ENCODE measurements around the gene CD46.
A peak's percentile ranks its signal among the peaks of the same experiment; 100 is the strongest.
"Not testable (repeated sequence)": the region's sequence is repeated elsewhere in the genome, so short reads cannot be mapped to it uniquely, and the experiment has no call there.

Gene CD46

GRCh38 chr1:207751790-207752455, at the start of gene CD46:
TSS of gene CD46 (plus strand) at chr1:207752054. CDS start at chr1:207752213, 159 bp downstream.
- TF ChIP-seq, protein P1, sequence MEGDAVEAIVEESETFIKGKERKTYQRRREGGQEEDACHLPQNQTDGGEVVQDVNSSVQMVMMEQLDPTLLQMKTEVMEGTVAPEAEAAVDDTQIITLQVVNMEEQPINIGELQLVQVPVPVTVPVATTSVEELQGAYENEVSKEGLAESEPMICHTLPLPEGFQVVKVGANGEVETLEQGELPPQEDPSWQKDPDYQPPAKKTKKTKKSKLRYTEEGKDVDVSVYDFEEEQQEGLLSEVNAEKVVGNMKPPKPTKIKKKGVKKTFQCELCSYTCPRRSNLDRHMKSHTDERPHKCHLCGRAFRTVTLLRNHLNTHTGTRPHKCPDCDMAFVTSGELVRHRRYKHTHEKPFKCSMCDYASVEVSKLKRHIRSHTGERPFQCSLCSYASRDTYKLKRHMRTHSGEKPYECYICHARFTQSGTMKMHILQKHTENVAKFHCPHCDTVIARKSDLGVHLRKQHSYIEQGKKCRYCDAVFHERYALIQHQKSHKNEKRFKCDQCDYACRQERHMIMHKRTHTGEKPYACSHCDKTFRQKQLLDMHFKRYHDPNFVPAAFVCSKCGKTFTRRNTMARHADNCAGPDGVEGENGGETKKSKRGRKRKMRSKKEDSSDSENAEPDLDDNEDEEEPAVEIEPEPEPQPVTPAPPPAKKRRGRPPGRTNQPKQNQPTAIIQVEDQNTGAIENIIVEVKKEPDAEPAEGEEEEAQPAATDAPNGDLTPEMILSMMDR (conservative IDR thresholded peaks at IDR 0.05; ENCODE audit: low read depth, low read length): no peak
- peak within 1 kb of the TSS; percentile 74 for H3K4me3 ChIP-seq (ENCODE audit: low read depth, low read length)

GRCh38 chr1:207702317-207702716, 49.5 kb upstream of the CD46 start:
- DNase-seq (ENCODE audit: low read depth): peak; percentile 26
- TF ChIP-seq, protein P1 (conservative IDR thresholded peaks at IDR 0.05; ENCODE audit: low read depth, low read length): no peak
- H3K4me3 ChIP-seq (ENCODE audit: low read depth, low read length): no peak overlapping the region

More at GRCh38 chr1:207751790-207752455, at the start of gene CD46:
- peak; percentile 90 for DNase-seq (ENCODE audit: low read depth)

DNA sequence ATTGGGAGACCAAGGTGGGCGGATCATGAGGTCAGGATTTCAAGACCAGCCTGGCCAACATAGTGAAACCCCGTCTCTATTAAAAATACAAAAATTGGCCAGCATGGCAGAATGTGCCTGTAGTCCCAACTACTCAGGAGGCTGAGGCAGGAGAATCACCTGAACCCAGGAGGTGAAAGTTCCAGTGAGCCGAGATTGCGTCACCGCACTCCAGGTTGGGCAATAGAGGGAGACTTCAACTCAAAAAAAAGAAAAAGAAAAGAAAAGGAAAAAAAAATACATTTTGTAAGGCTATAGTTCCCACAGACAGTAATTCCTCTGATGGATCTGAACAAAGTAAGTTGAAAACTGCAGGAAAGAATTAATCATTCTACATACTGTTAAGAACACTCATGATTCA, 48.1 kb upstream of the CD46 start:
- no peak for DNase-seq (ENCODE audit: low read depth)
- TF ChIP-seq, protein P1 (conservative IDR thresholded peaks at IDR 0.05; ENCODE audit: low read depth, low read length): no peak
- no peak overlapping the region for H3K4me3 ChIP-seq (ENCODE audit: low read depth, low read length)

GRCh38 chr1:207708004-207708403, 43.9 kb upstream of the CD46 start:
- peak; percentile 7 for DNase-seq (ENCODE audit: low read depth)
- not testable (repeated sequence) for H3K4me3 ChIP-seq (ENCODE audit: low read depth, low read length)

DNA sequence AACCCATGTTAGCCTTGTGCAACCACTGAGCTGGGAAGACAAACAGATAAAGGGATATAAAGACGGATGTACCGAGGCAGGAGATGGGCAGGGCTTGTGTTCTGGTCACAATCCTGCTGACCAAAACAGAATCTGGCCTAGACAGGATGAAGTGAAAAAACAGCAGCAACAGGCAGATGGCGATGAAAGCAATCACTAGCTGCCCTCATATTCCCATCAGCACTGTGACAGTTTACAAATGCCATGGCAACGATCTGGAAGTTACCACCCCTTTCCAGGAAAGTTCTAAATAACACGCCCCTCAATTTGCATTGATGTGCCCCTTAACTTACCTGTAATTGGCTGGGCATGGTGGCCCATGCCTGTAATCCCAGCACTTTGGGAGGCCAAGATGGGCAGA, 40.6 kb upstream of the CD46 start:
- TF ChIP-seq, protein P1 (conservative IDR thresholded peaks at IDR 0.05; ENCODE audit: low read depth, low read length): peak; percentile 24
- no peak overlapping the region for H3K4me3 ChIP-seq (ENCODE audit: low read depth, low read length)
- peak; percentile 47 for DNase-seq (ENCODE audit: low read depth)

- not testable (repeated sequence) for DNase-seq (ENCODE audit: low read depth); H3K4me3 ChIP-seq (ENCODE audit: low read depth, low read length)
These were observed 39.2 kb upstream of the CD46 start for GRCh38 chr1:207712701-207713100.

- TF ChIP-seq, protein P1 (conservative IDR thresholded peaks at IDR 0.05; ENCODE audit: low read depth, low read length): no peak
- DNase-seq (ENCODE audit: low read depth): peak; percentile 6
- H3K4me3 ChIP-seq (ENCODE audit: low read depth, low read length): no peak overlapping the region
These were observed 38.3 kb upstream of the CD46 start for GRCh38 chr1:207713529-207713928.

GRCh38 chr1:207719234-207719633, 32.6 kb upstream of the CD46 start:
- TF ChIP-seq, protein P1 (conservative IDR thresholded peaks at IDR 0.05; ENCODE audit: low read depth, low read length): no peak
- no peak for DNase-seq (ENCODE audit: low read depth)
- H3K4me3 ChIP-seq (ENCODE audit: low read depth, low read length): no peak overlapping the region

- not testable (repeated sequence) for H3K4me3 ChIP-seq (ENCODE audit: low read depth, low read length); DNase-seq (ENCODE audit: low read depth)
These were observed 23.5 kb upstream of the CD46 start for GRCh38 chr1:207728200-207728858.

- not testable (repeated sequence) for DNase-seq (ENCODE audit: low read depth); H3K4me3 ChIP-seq (ENCODE audit: low read depth, low read length)
These were observed 14.2 kb upstream of the CD46 start for GRCh38 chr1:207737503-207738157.

DNA sequence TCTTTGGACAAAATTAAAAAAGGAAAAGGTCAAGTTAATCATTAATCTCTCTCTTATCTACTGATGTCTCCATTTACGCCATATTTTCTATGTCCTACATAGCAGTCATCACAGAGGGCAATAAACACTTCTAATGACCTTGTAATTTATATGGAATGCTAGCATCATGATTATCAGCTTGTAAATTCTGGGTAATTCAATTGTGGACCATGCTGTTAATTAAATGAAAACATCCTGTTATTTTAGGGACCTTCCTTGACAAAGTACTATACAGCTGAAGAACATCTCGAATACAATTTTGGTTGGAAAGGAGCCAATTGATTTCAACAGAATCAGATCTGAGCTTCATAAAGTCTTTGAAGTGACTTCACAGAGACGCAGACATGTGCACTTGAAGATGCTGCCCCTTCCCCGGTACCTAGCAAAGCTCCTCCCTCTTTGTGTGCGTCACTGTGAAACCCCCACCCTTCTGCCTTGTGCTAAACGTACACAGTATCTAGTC, 13.6 kb upstream of the CD46 start:
- not testable (repeated sequence) for H3K4me3 ChIP-seq (ENCODE audit: low read depth, low read length)
- peak; percentile 22 for DNase-seq (ENCODE audit: low read depth)
